ES-I3 (cell line): ENCODE results near the gene TMEM51.

ENCODE experiments used
- H3K36me3 ChIP-seq: 2 replicates; pipeline ENCODE4 v1.6.1; 2013; ENCODE audit warnings: mild to moderate bottlenecking, low read length, control low read depth, moderate library complexity; ENCODE audit not compliant: insufficient read depth
- H3K4me1 ChIP-seq: 2 replicates; pipeline ENCODE4 v1.6.1; 2013; ENCODE audit warnings: mild to moderate bottlenecking, control low read depth, low read length; ENCODE audit not compliant: insufficient read depth
- H3K9ac ChIP-seq: 2 replicates; pipeline ENCODE4 v1.6.1; 2013; ENCODE audit warnings: low read depth, mild to moderate bottlenecking, low read length, moderate library complexity
- H3K9me3 ChIP-seq: 2 replicates; pipeline ENCODE4 v1.6.1; 2013; ENCODE audit warnings: mild to moderate bottlenecking, low read length, moderate library complexity; ENCODE audit not compliant: control insufficient read depth, insufficient read depth

The TMEM51 gene

GRCh38 chr1:15155191-15155590 lies 1.6 kb downstream of the TMEM51 start:
- Histone ChIP-seq H3K36me3 (no peaks in the 10 kb centered on the region), H3K9me3 (no peaks in the 10 kb centered on the region), H3K4me1 (peaks cover 10% of the 10 kb centered on the region), H3K9ac (no peak overlapping the region; the same call in 1 of the 2 replicates)

GRCh38 chr1:15155888-15156741 lies 2.6 kb downstream of the TMEM51 start:
- H3K4me1 ChIP-seq: peaks cover 10% of the 10 kb centered on the region
- H3K9me3 ChIP-seq: no peaks in the 10 kb centered on the region
- H3K36me3 ChIP-seq: no peaks in the 10 kb centered on the region
- H3K9ac ChIP-seq: no peak overlapping the region

- H3K9me3 ChIP-seq: no peaks in the 10 kb centered on the region
- no peak overlapping the region for H3K9ac ChIP-seq
- H3K36me3 ChIP-seq: no peaks in the 10 kb centered on the region
- H3K4me1 ChIP-seq: peaks cover 7% of the 10 kb centered on the region
Measured at GRCh38 chr1:15156807-15157380, 3.3 kb downstream of the TMEM51 start.

GRCh38 chr1:15157524-15158399 lies 4.2 kb downstream of the TMEM51 start:
- Histone ChIP-seq H3K4me1 (peaks cover 4% of the 10 kb centered on the region; the same call in 1 of the 2 replicates), H3K36me3 (no peaks in the 10 kb centered on the region), H3K9me3 (no peaks in the 10 kb centered on the region), H3K9ac (no peak overlapping the region)

GRCh38 chr1:15158506-15159165 lies 5.1 kb downstream of the TMEM51 start:
- H3K9me3 ChIP-seq: no peaks in the 10 kb centered on the region
- H3K9ac ChIP-seq: no peak overlapping the region
- H3K4me1 ChIP-seq: peaks cover 4% of the 10 kb centered on the region; the same call in 1 of the 2 replicates
- no peaks in the 10 kb centered on the region for H3K36me3 ChIP-seq

- no peaks in the 10 kb centered on the region for H3K9me3 ChIP-seq
- no peaks in the 10 kb centered on the region for H3K36me3 ChIP-seq
- H3K4me1 ChIP-seq: peaks cover 4% of the 10 kb centered on the region; the same call in 1 of the 2 replicates
- H3K9ac ChIP-seq: no peak overlapping the region
Measured at GRCh38 chr1:15159166-15159555, 5.6 kb downstream of the TMEM51 start.

- no peaks in the 10 kb centered on the region; the same call in 1 of the 2 replicates for H3K9me3 ChIP-seq
- H3K36me3 ChIP-seq: no peaks in the 10 kb centered on the region
- peaks cover 4% of the 10 kb centered on the region; the same call in 1 of the 2 replicates for H3K4me1 ChIP-seq
- H3K9ac ChIP-seq: no peak overlapping the region
Measured at GRCh38 chr1:15160626-15161025, 7.1 kb downstream of the TMEM51 start.

GRCh38 chr1:15167386-15167785 lies 13.8 kb downstream of the TMEM51 start:
- no peaks in the 10 kb centered on the region for H3K36me3 ChIP-seq
- peaks cover 8% of the 10 kb centered on the region; the same call in 1 of the 2 replicates for H3K4me1 ChIP-seq
- no peak overlapping the region for H3K9ac ChIP-seq
- no peaks in the 10 kb centered on the region; the same call in 1 of the 2 replicates for H3K9me3 ChIP-seq

GRCh38 chr1:15168479-15168878 lies 14.9 kb downstream of the TMEM51 start:
- Histone ChIP-seq H3K9ac (no peak overlapping the region), H3K4me1 (peaks cover 8% of the 10 kb centered on the region; the same call in 1 of the 2 replicates), H3K9me3 (no peaks in the 10 kb centered on the region; the same call in 1 of the 2 replicates), H3K36me3 (no peaks in the 10 kb centered on the region)

- Histone ChIP-seq H3K9me3 (no peaks in the 10 kb centered on the region), H3K36me3 (no peaks in the 10 kb centered on the region), H3K4me1 (peaks cover 8% of the 10 kb centered on the region; the same call in 1 of the 2 replicates), H3K9ac (no peak overlapping the region)
Measured at GRCh38 chr1:15170071-15170470, 16.5 kb downstream of the TMEM51 start.

GRCh38 chr1:15171271-15171908 lies 17.8 kb downstream of the TMEM51 start:
- Histone ChIP-seq H3K4me1 (peaks cover 8% of the 10 kb centered on the region; the same call in 1 of the 2 replicates), H3K9me3 (no peaks in the 10 kb centered on the region), H3K9ac (no peak overlapping the region), H3K36me3 (no peaks in the 10 kb centered on the region)

GRCh38 chr1:15172405-15173259 lies 19.1 kb downstream of the TMEM51 start:
- no peaks in the 10 kb centered on the region for H3K9me3 ChIP-seq
- H3K36me3 ChIP-seq: no peaks in the 10 kb centered on the region
- H3K9ac ChIP-seq: no peak overlapping the region
- peaks cover 8% of the 10 kb centered on the region; the same call in 1 of the 2 replicates for H3K4me1 ChIP-seq
